ENCODE results near the gene BORCS5. TPM values are rescaled to one million over a fixed set of nuclear protein-coding genes. Genes with fewer than 3 reads are reported as not detected.

The BORCS5 gene
- total RNA-seq, 1 experiment from 2014 or later = 13.9 TPM

DNA sequence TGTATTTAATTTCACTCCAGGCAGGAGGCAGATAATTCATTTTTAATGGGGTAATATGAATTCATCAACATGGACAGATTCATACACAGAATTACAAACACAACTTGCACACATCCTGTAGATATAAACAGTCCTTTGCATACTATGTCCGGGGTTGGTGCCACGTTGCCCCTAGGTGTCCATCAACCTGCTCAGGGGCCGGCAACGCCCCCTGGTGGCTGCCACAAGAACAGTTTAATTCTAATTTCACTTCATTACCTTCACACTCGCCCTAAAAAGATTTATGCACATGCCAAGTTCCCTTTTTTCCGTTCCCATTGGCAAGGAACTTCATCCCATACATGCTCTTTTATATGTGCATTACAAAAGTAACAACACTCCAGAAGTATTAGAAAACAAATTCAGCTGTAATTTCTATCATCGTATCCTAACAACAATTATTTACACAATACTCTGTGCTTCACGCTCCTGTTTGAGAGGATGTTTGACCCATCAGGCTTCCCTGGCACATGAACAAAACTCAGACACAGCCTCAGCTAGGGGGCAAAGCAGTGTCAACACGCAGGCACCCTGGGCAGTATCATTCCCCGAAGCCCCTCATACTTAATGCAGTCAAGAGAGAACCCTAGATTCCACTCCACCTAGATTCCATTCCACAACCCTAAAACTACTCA, 22.4 kb upstream of the BORCS5 start:
- H2BK120ac ChIP-seq (ENCODE audit: low read depth, low read length, poor library complexity, severe bottlenecking) = no peak overlapping the region
- H3K9ac ChIP-seq (ENCODE audit: extremely low read depth, insufficient read length, low read length) = no peak overlapping the region
- no peak overlapping the region for H2BK15ac ChIP-seq (ENCODE audit: low read depth, low read length)
- H2BK5ac ChIP-seq (ENCODE audit: insufficient read length, low read length) = no peak overlapping the region
- H2AK5ac ChIP-seq (ENCODE audit: insufficient read length, low read length) = no peak overlapping the region
- peak; percentile 72 for DNase-seq
- 100% methylated on average over 2 of the region's 10 CpGs for WGBS (ENCODE audit: extremely low coverage, insufficient read length, low lambda C conversion rate)
- H3K23me2 ChIP-seq (ENCODE audit: insufficient read length, low read depth, low read length, poor library complexity, severe bottlenecking) = no peaks in the 10 kb centered on the region
- no peaks in the 10 kb centered on the region for H3K9me3 Mint-ChIP-seq
- no peak overlapping the region for H3K56ac ChIP-seq (ENCODE audit: insufficient read length, low read depth, low read length)
- TF ChIP-seq, protein P1, sequence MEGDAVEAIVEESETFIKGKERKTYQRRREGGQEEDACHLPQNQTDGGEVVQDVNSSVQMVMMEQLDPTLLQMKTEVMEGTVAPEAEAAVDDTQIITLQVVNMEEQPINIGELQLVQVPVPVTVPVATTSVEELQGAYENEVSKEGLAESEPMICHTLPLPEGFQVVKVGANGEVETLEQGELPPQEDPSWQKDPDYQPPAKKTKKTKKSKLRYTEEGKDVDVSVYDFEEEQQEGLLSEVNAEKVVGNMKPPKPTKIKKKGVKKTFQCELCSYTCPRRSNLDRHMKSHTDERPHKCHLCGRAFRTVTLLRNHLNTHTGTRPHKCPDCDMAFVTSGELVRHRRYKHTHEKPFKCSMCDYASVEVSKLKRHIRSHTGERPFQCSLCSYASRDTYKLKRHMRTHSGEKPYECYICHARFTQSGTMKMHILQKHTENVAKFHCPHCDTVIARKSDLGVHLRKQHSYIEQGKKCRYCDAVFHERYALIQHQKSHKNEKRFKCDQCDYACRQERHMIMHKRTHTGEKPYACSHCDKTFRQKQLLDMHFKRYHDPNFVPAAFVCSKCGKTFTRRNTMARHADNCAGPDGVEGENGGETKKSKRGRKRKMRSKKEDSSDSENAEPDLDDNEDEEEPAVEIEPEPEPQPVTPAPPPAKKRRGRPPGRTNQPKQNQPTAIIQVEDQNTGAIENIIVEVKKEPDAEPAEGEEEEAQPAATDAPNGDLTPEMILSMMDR (conservative IDR thresholded peaks at IDR 0.05) = peak; percentile 94
- H3K27me3 ChIP-seq (ENCODE audit: insufficient read depth, low read length) = no peaks in the 10 kb centered on the region
- no peak overlapping the region for H4K8ac ChIP-seq (replicated peaks; ENCODE audit: insufficient read length, low read depth, low read length)
- H4K91ac ChIP-seq (ENCODE audit: insufficient read length, low read depth, low read length) = no peak overlapping the region
- no peak overlapping the region for H2BK12ac ChIP-seq (ENCODE audit: insufficient read length, low read depth, low read length)
- peaks cover 4% of the 10 kb centered on the region; the same call in 1 of the 2 replicates for H3K4me1 ChIP-seq (ENCODE audit: insufficient read depth, low read length)
- H3K4me1 Mint-ChIP-seq = peaks cover 18 to 29% of the 10 kb centered on the region in 2 experiments
- H4K20me1 ChIP-seq (ENCODE audit: control insufficient read depth, insufficient read depth, insufficient read length) = no peaks in the 10 kb centered on the region
- no peak overlapping the region for H3T11ph ChIP-seq (ENCODE audit: low read length)
- no peak overlapping the region for H2BK20ac ChIP-seq (ENCODE audit: low read depth, low read length, poor library complexity, severe bottlenecking)
- no peaks in the 10 kb centered on the region for H3K27me3 Mint-ChIP-seq (ENCODE audit: low read depth)
- H3K27ac Mint-ChIP-seq = peak overlapping the region in 1 of 3 experiments; percentile 49; a peak in 3 of 7 replicates
- H3K23ac ChIP-seq (ENCODE audit: insufficient read length, low read depth, low read length) = no peak overlapping the region
- no peaks in the 10 kb centered on the region for H3K79me2 ChIP-seq (ENCODE audit: insufficient read depth, low read length)
- H3K27ac ChIP-seq (ENCODE audit: insufficient read length, low read depth, low read length) = no peak overlapping the region
- peaks cover 0 to 5% (median 0%) of the 10 kb centered on the region in 3 experiments; a peak in 2 of 7 replicates for H3K36me3 Mint-ChIP-seq (ENCODE audit: insufficient read depth in 1 of 3, low read depth in 3 of 3)
- no peak overlapping the region for H4K5ac ChIP-seq (ENCODE audit: insufficient read length, low read depth, low read length)
- H3K18ac ChIP-seq (ENCODE audit: insufficient read length, low read depth, low read length) = no peak overlapping the region
- H3K4ac ChIP-seq (ENCODE audit: low read depth, low read length) = no peak overlapping the region
- no peak overlapping the region for H3K14ac ChIP-seq (ENCODE audit: insufficient read depth, low read length)
- H3K4me2 ChIP-seq (ENCODE audit: insufficient read depth, insufficient read length, low read length) = no peak overlapping the region
- no peak overlapping the region for H3K4me3 Mint-ChIP-seq
- no peaks in the 10 kb centered on the region for H3K9me3 ChIP-seq (ENCODE audit: control insufficient read depth, low read depth, low read length)
- no peak overlapping the region for H2AFZ ChIP-seq (ENCODE audit: low read length)
- H3K79me1 ChIP-seq (ENCODE audit: insufficient read depth, low read depth, low read length, poor library complexity, severe bottlenecking) = no peaks in the 10 kb centered on the region

Data from H9 (cell line).